Right lobe of liver (tissue), 6 donors: Measurements from ENCODE around the gene KIRREL3. TPM values are rescaled to one million over a fixed set of nuclear protein-coding genes. Genes with fewer than 3 reads are reported as not detected.

Experiments used
- ATAC-seq, 4 donors: fragments of 200-7000 bp; cut with Tn5 transposase; one replicate each; pipeline ENCODE4 v1.9.1; 2020; ENCODE audit warnings: mild to moderate bottlenecking in 4 of 4, moderate library complexity in 4 of 4
- DNase-seq, 3 donors: peaks; one replicate each; pipeline ENCODE4 v3.0.0-alpha.2; 2020
- H3K27ac ChIP-seq, 3 donors: fragments of 200-600 bp; one replicate each; pipeline ENCODE4 v1.8.0; 2022
- H3K27me3 ChIP-seq, 2 donors: fragments of 200-600 bp; one replicate each; pipeline ENCODE4 v1.8.0; 2022
- H3K36me3 ChIP-seq, 4 donors: fragments of 200-600 bp; sonication (generic) in 1 of 4; one replicate each; pipeline versions ENCODE4 v1.5.1 to v1.8.0; 2017 to 2022; ENCODE audit warnings: control low read depth in 1 of 4
- H3K4me1 ChIP-seq, 4 donors: fragments of 200-600 bp; sonication (generic) in 1 of 4; one replicate each; pipeline versions ENCODE4 v1.5.1 to v1.8.0; 2017 to 2022; ENCODE audit warnings: control low read depth in 1 of 4
- H3K4me3 ChIP-seq, 3 donors: fragments of 200-600 bp; one replicate each; pipeline ENCODE4 v1.8.0; 2022
- H3K9me3 ChIP-seq, 4 donors: fragments of 200-600 bp; sonication (generic) in 1 of 4; one replicate each; pipeline versions ENCODE4 v1.5.1 to v1.8.0; 2017 to 2022; ENCODE audit warnings: control low read depth in 1 of 4
- POLR2A ChIP-seq: fragments of 450-650 bp; IDR thresholded peaks from one replicate; pipeline ENCODE4 v1.6.1; 2017; ENCODE audit warnings: antibody characterized with exemption, mild to moderate bottlenecking
- WGBS: methylation state at CpG from one replicate; pipeline ENCODE4 v1.1.6; 2018; ENCODE audit warnings: low coverage, low lambda C conversion rate; ENCODE audit not compliant: insufficient coverage; ENCODE audit errors: missing lambda C conversion rate; 5-methylcytosine and 5-hydroxymethylcytosine counted together
- intact Hi-C, 2 donors: fragments of 100-400 bp; cut with DNase I; formaldehyde crosslinking; loops; one replicate each; pipeline versions ENCODE4 v1.11.2 to v1.14.1; 2022
- total RNA-seq, 6 experiments: library from RNA; depleted of rRNA in 2 of 6; stranded (reverse); fragments of >200 nt in 2 of 6; fragmentation: NEBNext Ultra II Directional in 3 of 6; extraction: Animal tissue kit (Norgen Biotek cat#: 25700) in 3 of 6; gene quantifications; one replicate each; pipeline versions ENCODE4 v1.1.0 to v1.2.4, GENCODE V29; 2016 to 2023
- TF ChIP-seq, protein P1 (sequence below), 4 donors: fragments of 200-600 bp in 3 of 4; fragments of 450-650 bp in 1 of 4; IDR thresholded peaks; one replicate each; pipeline versions ENCODE4 v1.5.1 to v1.8.0; 2016 to 2022; ENCODE audit warnings: antibody characterized with exemption in 4 of 4, mild to moderate bottlenecking in 2 of 4
- donor health status: DM: no; HTN: yes; CAD: no.
- donor health status: DM: no; HTN: no; CAD: no.
- donor health status: DM: no; HTN: no; CAD: no.
- donor health status: DM: no; HTN: yes; CAD: no.
- donor health status: DM: no; HTN: yes; CAD: no.

KIRREL3 gene
- total RNA-seq, 6 experiments from 2014 or later: not detected

DNA sequence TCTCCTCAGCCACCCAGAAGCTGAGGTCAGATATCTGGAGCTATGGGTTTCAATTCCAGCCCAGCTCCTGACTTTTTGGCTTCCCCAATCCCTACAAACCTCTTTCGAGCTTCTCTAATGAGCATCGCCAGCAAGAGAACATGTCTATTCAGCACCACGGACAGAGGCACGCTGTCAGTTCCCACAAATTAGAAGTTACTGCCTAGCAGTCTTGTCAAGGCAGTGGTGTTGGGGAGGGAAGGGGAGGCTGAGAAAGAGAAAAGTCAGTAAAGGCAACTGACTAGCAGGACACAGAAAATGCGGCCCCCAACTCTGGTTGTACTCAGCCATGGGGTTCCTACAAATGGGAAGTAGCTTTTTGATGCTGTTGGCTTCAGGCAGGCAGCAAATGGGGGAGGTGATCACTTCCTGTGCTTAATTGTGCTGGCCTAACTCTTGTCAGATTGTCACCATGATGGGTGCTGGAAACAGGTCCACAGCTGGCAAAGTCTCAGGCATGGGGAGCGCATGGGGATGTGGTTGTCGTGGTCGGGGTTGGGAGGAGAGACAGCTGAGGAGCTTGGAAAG lies 439.2 kb downstream of the KIRREL3 start:
- no peak overlapping the region for H3K4me3 ChIP-seq
- no peaks in the 10 kb centered on the region for H3K36me3 ChIP-seq
- DNase-seq (no peak), ATAC-seq (peak in 3 of 4 donors; percentile 37 to 61 (median 46))
- H3K27ac ChIP-seq: no peak overlapping the region
- 11% methylated on average over 7 of the region's 8 CpGs for WGBS
- H3K4me1 ChIP-seq: no peaks in the 10 kb centered on the region
- intact Hi-C loops: no loop called here
- no peaks in the 10 kb centered on the region for H3K9me3 ChIP-seq
- no peaks in the 10 kb centered on the region for H3K27me3 ChIP-seq
- TF ChIP-seq, protein P1, sequence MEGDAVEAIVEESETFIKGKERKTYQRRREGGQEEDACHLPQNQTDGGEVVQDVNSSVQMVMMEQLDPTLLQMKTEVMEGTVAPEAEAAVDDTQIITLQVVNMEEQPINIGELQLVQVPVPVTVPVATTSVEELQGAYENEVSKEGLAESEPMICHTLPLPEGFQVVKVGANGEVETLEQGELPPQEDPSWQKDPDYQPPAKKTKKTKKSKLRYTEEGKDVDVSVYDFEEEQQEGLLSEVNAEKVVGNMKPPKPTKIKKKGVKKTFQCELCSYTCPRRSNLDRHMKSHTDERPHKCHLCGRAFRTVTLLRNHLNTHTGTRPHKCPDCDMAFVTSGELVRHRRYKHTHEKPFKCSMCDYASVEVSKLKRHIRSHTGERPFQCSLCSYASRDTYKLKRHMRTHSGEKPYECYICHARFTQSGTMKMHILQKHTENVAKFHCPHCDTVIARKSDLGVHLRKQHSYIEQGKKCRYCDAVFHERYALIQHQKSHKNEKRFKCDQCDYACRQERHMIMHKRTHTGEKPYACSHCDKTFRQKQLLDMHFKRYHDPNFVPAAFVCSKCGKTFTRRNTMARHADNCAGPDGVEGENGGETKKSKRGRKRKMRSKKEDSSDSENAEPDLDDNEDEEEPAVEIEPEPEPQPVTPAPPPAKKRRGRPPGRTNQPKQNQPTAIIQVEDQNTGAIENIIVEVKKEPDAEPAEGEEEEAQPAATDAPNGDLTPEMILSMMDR (IDR thresholded peaks at IDR 0.05): no peak
- no peak for TF ChIP-seq POLR2A

DNA sequence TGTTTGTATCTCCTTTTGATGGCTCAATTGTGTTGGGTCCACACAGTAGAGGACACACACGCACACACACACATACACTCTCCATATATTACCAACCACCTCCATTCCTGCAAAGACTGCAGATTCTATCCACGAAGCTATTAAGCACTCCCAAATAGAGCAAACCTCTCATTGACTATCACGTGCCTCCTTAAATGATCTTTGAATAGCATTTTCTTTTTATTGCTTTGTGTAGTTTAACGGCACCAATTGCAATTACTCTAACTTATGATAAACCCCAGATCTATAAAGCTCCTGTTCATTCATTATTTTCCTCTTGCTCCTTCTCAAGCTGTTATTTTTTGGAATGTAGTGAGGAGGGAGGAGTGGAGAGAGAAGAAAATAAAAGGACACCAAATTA lies 440.3 kb downstream of the KIRREL3 start:
- intact Hi-C loops: no loop called here
- TF ChIP-seq POLR2A: no peak
- TF ChIP-seq, protein P1 (IDR thresholded peaks at IDR 0.05): no peak
- H3K36me3 ChIP-seq: no peaks in the 10 kb centered on the region
- H3K27ac ChIP-seq: no peak overlapping the region
- WGBS: 26% methylated on average over 4 of the region's 4 CpGs
- H3K4me1 ChIP-seq: no peaks in the 10 kb centered on the region
- no peak overlapping the region for H3K4me3 ChIP-seq
- no peaks in the 10 kb centered on the region for H3K27me3 ChIP-seq
- DNase-seq (no peak), ATAC-seq (no peak)
- H3K9me3 ChIP-seq: no peaks in the 10 kb centered on the region

DNA sequence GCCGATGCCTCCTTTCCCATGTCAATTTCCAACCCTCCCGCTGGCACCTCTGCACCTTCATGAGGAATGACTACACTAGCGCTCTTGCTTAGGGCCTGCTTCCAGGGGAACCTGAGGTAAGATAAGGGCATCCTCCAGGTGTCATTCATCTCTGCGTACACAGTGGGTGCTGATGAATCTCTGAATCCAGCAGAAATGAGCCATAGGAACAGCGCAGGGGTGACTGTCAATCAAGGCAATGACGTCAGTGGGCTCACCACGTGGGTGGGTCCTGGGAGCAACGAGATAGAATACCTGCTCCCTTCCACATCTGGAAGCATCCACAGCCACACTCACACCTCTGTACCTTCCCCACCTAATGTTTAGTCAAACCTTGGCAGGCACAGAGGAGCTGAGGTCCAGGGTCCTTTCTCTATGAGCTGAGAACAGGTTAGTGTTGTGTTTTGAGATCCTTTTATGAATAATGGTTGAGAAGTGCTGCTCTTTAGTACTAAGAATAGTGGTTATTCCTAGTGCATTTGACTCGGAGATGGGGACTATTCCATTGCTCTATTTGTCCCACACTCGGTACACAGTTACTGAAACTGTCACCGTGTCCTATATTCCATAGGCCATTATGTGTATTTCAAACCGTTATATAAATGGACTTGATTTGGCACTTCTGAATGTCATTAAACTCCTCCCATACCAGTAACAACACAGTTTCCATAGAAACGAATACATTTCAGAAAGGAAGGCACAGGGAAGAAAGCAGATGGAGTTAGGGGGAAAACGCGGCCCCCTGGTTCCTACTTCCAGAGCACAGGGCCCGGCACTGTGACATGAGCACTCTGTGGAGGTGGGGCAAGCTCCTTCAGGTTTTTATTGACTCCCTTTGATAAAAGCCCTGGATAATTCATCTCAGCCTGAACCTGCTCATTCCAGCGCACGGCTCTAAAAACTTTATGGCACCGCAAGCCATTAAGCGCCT lies 451.7 kb downstream of the KIRREL3 start:
- ATAC-seq (no peak), DNase-seq (no peak)
- intact Hi-C loops: no loop called here
- Histone ChIP-seq H3K36me3 (no peaks in the 10 kb centered on the region), H3K4me3 (no peak overlapping the region), H3K9me3 (no peaks in the 10 kb centered on the region), H3K27ac (no peak overlapping the region), H3K27me3 (no peaks in the 10 kb centered on the region), H3K4me1 (no peaks in the 10 kb centered on the region)
- TF ChIP-seq, protein P1 (IDR thresholded peaks at IDR 0.05): no peak
- TF ChIP-seq POLR2A: no peak
- WGBS: 56% methylated on average over 14 of the region's 20 CpGs

DNA sequence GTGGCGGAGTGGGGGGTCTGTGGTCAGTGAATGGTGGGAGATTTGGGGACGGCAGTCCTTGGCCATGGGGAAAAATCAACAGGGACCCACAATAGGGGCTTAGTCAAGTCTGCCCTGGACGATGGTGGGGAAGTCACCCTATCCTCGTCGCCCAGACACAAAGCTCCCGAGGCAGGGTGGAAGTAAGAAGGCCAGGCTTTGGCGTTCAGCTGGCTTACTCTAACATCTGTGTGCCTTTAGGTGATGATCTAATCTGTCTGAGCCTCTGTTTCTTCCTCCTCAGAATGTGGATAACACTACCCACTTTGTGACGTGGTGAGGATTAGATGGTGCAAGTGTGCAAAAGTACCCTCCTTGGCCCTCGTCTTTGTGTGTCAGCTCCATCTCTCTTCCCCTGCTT lies 452.9 kb downstream of the KIRREL3 start:
- TF ChIP-seq, protein P1 (IDR thresholded peaks at IDR 0.05): no peak
- no peak for TF ChIP-seq POLR2A
- WGBS: 58% methylated on average over 7 of the region's 9 CpGs
- DNase-seq: no peak

More for the DNA sequence above, 452.9 kb downstream of the KIRREL3 start:
- H3K4me1 ChIP-seq: no peaks in the 10 kb centered on the region
- ATAC-seq: no peak
- H3K36me3 ChIP-seq: no peaks in the 10 kb centered on the region
- no peaks in the 10 kb centered on the region for H3K9me3 ChIP-seq
- no peaks in the 10 kb centered on the region for H3K27me3 ChIP-seq
- no peak overlapping the region for H3K27ac ChIP-seq
- intact Hi-C loops: no loop called here
- H3K4me3 ChIP-seq: no peak overlapping the region
